ENCODE results near the gene HNRNPDL.
"Not testable (repeated sequence)": the region's sequence is repeated elsewhere in the genome, so short reads cannot be mapped to it uniquely, and the experiment has no call there.

The HNRNPDL gene

GRCh38 chr4:82402196-82402775 is 28.0 kb downstream of the HNRNPDL start:
- no peak for TF ChIP-seq CTCF (IDR thresholded peaks at IDR 0.05; ENCODE audit: low read depth, low read length)

GRCh38 chr4:82401600-82401999 is 28.7 kb downstream of the HNRNPDL start:
- no peak for TF ChIP-seq CTCF (IDR thresholded peaks at IDR 0.05; ENCODE audit: low read depth, low read length)

More at GRCh38 chr4:82402196-82402775, 28.0 kb downstream of the HNRNPDL start:
- no peak for DNase-seq (ENCODE audit: extremely low read depth, low read depth)

GRCh38 chr4:82398263-82398662 is 32.0 kb downstream of the HNRNPDL start:
- TF ChIP-seq CTCF (IDR thresholded peaks at IDR 0.05; ENCODE audit: low read depth, low read length) = no peak
- no peak for DNase-seq (ENCODE audit: extremely low read depth, low read depth)

More at GRCh38 chr4:82401600-82401999, 28.7 kb downstream of the HNRNPDL start:
- no peak for DNase-seq (ENCODE audit: extremely low read depth, low read depth)

- DNase-seq (ENCODE audit: extremely low read depth, low read depth) = no peak
- no peak for TF ChIP-seq CTCF (IDR thresholded peaks at IDR 0.05; ENCODE audit: low read depth, low read length)
These were observed 32.7 kb downstream of the HNRNPDL start for GRCh38 chr4:82397527-82397926.

- no peak for TF ChIP-seq CTCF (IDR thresholded peaks at IDR 0.05; ENCODE audit: low read depth, low read length)
- DNase-seq (ENCODE audit: extremely low read depth, low read depth) = no peak
These were observed 35.4 kb downstream of the HNRNPDL start for GRCh38 chr4:82394896-82395295.

- not testable (repeated sequence) for DNase-seq (ENCODE audit: extremely low read depth, low read depth)
These were observed 40.2 kb downstream of the HNRNPDL start for GRCh38 chr4:82390061-82390460.

GRCh38 chr4:82388405-82388804 is 41.9 kb downstream of the HNRNPDL start:
- no peak for DNase-seq (ENCODE audit: extremely low read depth, low read depth)

GRCh38 chr4:82386312-82386711 is 44.0 kb downstream of the HNRNPDL start:
- not testable (repeated sequence) for DNase-seq (ENCODE audit: extremely low read depth, low read depth)

More at GRCh38 chr4:82388405-82388804, 41.9 kb downstream of the HNRNPDL start:
- TF ChIP-seq CTCF (IDR thresholded peaks at IDR 0.05; ENCODE audit: low read depth, low read length) = no peak
